Stimulated activated CD4-positive, alpha-beta T cell treated with anti-CD3 and anti-CD28 coated beads, Interleukin-2, amount 100 ng/mL, for 24 hours (primary cell): Measurements from ENCODE around the gene MAPK7.

Experiments used
- DNase-seq, 2 donors: peaks; one replicate each; pipeline ENCODE4 v3.0.0-alpha.2; 2020

MAPK7 gene

DNA sequence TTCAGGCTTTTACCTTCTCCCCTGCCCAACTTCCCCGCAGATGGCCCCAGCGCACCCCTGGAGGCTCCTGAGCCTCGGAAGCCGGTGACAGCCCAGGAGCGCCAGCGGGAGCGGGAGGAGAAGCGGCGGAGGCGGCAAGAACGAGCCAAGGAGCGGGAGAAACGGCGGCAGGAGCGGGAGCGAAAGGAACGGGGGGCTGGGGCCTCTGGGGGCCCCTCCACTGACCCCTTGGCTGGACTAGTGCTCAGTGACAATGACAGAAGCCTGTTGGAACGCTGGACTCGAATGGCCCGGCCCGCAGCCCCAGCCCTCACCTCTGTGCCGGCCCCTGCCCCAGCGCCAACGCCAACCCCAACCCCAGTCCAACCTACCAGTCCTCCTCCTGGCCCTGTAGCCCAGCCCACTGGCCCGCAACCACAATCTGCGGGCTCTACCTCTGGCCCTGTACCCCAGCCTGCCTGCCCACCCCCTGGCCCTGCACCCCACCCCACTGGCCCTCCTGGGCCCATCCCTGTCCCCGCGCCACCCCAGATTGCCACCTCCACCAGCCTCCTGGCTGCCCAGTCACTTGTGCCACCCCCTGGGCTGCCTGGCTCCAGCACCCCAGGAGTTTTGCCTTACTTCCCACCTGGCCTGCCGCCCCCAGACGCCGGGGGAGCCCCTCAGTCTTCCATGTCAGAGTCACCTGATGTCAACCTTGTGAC, 3.6 kb downstream of the MAPK7 start:
- DNase-seq: no peak

DNA sequence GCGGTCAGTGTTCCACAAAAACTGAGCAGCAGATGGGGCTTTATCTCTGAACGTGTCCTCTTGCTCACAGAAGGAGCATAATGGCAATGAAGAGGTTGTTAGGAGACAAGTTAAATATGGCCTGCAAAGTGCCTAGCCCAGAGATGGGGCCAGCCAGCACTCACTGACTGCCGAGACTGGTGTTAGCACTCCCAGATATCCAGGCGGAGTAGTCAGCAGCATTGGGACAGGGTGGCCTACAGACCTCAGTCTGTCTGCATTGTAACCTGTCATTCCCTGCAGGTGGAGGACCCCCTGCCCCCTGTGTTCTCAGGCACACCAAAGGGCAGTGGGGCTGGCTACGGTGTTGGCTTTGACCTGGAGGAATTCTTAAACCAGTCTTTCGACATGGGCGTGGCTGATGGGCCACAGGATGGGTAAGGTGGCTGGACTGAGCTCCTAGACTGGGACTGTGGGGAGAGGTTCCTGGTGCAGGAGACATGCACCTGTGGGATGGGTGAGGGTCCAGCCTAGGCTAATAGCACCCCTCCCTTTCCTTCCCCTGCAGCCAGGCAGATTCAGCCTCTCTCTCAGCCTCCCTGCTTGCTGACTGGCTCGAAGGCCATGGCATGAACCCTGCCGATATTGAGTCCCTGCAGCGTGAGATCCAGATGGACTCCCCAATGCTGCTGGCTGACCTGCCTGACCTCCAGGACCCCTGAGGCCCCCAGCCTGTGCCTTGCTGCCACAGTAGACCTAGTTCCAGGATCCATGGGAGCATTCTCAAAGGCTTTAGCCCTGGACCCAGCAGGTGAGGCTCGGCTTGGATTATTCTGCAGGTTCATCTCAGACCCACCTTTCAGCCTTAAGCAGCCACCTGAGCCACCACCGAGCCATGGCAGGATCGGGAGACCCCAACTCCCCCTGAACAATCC, 4.5 kb downstream of the MAPK7 start:
- DNase-seq: no peak

DNA sequence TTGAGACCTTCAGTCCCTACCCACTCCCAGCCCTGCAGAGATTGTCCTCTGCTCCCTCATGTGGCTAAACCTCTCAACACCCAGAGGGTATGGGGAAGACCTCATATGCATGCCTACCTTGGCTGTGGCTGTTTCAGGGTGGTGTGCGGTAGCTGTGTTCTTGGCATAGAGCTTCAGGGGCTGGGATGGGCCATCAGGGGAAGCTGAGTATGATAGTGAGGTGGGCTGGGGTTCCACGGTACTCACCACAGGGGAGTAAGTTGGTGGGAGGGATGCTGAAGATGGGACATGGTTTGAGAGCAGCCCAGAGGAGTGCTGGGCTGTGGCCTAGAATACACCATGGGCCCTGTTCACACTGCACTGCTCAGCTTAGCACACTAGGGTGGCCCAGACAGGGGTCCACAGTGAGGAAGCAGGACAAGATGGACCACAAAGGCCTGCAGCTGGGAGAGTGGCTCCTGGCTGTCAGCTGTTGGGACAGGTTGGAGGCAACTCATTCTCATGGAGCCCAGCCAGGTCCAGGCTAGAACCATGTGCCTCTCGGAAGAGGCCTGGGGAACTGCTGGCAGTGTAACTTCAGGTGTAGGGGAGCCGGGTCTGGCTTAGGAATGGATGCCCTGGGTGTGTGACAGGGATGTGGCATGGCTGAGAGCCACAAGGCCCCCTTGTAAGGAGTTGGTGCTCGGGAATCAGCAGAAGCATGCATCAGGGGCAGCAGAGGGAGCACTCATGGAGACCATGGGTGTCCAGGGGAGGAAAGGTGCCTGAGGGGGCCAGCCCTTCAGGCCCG, 5.6 kb downstream of the MAPK7 start:
- DNase-seq: no peak

DNA sequence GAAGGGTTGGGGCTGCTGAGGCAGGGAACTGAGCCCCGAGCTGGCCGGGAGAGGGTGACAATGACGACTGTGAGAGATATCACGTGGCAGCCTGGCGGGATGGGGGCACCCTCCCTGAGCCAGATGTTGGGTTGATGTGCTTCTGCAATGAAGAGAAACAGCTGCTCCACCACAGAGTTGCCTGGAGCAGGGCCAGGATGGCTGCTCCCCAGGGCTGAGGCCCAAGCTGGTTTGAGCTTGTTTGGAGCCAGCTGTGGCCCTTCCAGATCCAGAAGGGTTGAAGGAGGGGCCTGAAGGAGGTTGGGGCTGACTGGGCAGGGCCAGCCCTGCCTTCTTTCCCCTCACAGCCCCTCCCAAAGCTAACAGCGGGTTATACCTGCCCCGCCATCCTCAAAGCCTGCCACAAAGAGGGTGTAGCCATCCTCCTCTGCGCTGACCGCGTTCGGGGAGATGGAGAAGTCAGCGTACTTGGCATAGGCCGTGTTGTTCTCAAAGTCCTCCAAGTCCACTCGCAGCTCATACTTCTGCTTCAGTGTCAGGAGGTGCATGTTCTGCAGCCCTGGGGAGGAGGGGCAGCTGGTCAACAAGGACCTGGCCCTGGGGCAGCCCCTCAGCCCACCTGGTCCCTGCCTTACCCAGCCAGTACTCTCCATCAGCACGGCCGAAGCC, 6.6 kb downstream of the MAPK7 start:
- DNase-seq: no peak

DNA sequence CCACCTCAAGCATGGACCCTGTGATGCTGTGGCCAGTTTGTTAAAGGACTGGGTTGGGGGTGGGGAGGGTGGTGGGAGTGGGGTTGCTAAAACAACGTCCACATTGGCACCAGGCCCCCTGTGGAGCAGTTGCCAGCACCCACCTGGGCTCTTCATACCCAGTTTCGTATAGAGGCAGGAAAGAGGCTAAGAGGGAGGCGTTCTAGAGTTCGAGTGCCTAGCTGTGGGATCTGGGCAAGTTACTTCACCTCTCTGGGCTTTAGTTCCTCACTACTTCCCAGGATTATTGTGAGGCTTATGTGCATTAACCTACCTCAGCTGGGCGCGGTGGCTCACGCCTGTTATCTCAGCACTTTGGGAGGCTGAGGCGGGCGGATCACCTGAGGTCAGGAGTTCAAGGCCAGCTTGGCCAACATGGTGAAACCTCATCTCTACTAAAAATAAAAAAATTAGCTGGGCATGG, 7.3 kb downstream of the MAPK7 start:
- DNase-seq: no peak

DNA sequence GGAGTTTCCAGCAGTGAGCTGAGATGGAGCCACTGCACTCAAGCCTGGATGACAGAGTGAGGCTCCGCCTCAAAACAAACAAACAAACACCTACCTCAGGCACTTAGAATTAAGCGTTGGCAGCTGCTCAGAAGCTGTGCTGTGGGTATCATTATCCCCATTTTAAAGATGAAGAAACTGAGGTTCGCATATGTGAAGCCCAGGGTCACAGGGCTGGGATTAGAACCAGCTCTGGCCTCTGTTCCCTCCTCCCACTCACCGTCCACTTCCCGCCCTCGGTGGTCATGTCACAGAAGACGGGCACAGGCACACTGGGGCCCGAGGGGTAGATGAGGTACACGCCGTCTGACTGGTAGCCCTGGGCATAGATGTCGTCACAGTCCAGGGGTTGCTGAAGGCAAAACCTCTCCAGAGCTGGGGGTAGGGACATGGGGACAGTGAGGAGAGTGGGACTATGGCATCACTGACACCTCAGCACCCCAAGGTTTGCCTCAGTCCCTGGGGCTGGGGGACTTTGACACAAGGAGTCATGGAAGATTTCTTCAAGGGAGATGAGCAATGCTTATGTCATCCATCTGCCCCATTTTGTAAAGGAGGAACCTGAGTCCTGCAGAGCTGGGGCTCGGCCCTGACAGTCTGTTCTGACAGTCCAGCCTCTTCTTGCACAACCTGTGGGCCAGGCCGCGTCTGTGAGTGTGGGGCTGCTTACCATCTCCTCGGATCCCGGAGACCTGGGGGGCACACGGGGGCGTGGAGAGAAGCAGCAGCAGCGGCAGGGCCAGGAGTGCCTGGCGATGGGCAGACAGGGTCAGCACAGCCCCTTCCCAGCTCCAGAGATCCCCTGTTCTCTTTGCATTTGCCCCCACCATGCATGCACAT, 8.0 kb downstream of the MAPK7 start:
- no peak for DNase-seq

DNA sequence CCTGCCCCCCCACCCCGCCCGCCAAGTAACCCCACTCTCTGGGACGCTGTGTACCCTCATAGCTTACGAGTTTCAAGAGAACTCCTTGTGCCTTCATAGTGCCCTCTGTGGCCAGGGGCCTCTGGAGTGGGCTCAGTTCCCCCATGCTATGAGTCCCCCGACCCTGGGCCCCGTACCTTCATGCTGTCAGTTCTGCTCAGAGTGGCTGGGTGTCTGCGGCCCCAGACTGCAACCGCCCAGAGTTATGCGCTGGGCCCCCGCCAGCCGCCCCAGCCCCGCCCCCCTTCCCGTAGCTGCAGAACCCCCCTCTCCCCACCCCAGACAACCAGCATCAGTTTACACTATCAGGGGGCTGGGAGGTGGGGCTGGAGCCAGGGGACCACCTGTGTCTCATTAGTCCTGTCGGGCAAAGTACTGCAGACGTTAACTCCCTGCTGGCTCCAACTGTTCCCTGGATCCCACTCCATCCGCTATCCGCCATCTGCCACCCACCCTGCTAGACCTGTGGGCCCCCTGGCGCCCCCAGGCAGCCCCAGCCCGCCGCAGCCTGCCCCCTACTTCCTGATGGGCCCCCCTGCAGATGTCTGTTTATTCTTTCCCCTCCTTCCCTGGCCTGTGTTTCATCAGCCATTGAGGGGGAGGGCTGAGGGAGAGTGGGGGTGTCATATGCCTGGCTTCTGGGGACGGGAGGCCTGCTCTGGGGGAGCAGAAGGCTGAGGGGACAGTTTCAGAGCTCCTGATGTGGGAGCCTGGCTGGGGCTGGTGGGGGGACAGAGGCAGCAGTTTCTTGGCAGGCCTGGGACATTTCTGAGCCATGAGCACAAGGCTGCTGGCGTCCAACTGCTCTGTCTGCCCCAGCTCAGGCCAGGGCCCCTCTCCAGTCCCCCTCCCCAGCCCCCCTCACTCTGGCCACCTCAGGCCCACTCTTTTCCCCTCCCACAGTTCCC, 8.9 kb downstream of the MAPK7 start, which contains the start of gene MFAP4:
TSS of gene MFAP4 (minus strand) at position 217 of the 947 bp plus-strand sequence. CDS start at position 182, 35 bp downstream.
- no peak for DNase-seq

DNA sequence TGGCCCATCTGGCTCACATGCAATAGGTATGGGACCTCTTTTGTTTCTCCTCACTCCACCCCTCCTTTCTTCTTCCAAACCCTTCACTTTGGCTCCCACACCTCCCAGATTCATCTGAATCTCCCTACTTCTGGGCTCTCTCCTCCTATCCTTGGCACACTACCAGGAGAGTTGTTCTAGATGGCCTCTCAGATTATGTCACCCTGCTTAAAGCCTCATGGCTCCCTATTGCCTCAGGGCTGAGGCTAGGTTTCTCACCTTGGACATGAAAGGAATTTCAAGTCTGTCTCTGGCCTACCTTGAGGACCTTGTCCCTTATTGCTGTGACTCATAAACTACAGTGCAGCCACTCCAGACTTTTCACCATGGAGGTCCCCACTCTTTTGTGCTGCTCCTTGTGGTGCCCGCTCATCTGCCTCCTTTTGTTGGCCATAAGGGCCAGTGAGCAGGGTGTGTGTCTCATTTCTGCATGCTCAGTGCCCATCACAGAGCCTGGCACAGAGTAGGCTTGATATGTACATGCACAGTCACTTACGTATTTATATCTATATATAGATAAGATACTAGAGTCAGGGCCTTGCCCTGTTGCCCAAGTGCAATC, 9.7 kb downstream of the MAPK7 start:
- no peak for DNase-seq

DNA sequence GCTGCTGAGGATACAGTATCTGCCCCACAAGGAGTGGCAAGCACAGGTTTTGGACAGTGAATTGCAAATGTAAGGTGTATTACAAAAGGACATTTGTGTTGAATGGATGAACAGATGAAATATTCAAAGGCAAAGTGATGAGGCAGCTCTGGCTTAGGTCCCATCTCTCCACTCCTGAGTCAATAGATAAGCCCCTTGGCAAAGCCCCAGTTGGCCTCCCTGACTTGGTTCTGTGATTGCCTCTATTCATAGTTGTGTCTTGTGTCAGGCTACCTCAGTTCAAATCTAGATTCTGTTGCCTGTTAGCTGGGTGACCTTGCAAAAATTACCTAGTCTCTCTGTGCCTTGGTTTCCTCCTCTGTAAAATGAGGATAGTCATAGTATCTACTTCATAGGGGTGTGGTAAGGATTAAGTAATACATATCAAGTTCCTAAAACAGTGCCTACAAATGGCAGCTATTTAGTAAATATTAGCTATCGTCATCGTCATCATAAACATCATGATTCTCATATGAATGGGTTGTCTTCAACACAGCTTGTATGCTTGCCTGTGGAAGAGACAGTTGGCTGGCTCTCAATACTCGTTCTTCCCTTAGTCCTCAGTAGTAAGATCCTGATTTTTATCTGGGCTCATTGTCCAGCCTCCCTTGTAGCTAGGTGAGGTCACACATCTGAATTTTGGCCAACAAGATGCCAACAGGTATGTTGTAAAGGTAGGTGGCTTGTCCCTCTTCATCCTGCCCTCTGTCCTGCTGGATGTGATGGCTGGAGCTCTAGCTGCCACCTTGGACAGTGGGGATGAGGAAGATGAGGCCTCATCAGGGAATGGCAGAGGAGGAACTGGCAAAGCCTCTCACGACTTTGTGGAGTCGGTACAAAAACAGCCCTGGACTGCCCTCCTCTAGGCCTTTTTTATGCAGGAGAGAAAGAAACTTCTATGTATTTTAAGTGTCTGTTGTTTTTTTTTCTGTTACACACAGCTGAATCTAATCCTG, 10.8 kb downstream of the MAPK7 start:
- DNase-seq: no peak

DNA sequence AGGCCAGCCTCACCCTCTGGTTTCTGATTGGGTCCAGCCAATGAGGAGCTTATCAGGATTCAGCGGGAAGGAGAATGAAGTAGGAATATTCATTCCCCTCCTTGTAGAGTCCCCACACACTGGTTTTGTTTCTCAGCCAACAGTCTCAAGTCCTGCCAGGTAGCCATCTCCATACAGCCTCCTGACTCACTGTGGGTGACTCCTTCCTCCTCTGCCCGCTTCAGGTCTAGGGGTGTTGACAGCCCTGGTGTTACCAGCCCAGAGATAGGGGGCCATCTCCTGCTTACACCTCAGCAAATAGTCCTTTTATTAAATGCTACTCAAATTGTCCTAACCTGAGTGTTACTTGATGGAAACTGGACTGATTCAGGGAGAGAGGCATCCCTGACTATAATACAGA, 12.7 kb downstream of the MAPK7 start:
- no peak for DNase-seq

DNA sequence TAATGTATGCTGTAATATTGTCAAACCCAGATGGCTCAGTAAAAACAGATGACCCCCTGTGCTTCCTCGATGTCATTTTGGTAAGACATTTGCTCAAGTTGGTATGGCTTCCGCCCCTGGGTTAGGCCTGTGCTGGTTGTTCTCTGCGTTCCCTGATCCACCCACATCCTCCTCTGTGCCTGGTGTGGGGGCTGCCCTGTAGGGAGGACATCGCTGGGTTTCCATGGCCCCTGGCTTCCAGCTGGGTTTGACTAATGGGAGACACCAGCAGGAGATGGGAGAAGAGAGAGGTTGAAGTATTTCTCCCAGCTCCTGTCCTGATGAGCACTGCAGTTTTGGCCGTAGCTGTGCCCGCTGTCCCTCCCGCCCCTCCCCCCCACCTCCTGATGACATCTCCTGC, 13.1 kb downstream of the MAPK7 start:
- no peak for DNase-seq

DNA sequence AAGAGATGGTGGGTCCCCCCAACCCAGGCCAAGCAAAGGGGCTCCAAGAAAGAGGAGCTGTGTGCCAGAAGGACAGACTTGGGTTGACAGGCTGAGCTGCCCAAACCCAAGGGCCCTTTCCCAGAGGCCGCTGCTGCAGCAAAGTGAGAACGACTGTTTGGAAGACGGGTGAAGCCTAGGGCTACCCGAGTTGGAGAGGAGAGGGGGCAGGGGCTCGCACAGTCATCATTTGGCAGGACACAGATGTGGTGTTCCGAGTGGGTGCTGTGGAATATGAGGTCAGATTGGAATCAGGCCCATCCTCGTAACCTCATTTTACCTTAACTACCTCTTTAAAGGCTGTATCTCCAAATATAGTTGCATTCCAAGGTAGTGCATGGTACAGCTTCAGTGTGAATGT, 14.0 kb downstream of the MAPK7 start:
- DNase-seq: no peak

DNA sequence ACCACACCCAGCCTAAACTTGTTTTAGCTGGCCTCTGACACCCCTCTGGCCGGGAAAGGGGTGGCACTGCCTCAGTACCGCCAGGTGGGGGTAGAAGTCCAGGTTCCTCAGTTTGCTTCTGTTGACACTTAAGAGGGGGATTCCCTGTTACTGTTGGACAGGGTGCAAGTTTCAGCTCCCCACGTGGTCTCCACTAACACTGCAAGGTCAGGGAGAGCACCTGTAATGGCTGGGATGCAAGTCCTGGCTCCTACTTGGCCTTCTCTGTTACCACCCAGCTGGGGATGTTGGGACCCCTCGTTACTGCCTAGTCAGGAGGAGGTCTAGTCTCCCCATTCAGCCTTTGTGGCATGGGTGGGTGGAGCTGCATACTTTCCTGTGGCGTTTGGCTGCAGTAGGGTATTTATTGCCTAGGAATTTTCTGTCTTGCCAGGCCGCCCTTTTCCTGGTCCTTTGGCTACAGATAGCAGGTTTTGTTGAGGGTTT, 19.3 kb downstream of the MAPK7 start:
- DNase-seq: no peak

DNA sequence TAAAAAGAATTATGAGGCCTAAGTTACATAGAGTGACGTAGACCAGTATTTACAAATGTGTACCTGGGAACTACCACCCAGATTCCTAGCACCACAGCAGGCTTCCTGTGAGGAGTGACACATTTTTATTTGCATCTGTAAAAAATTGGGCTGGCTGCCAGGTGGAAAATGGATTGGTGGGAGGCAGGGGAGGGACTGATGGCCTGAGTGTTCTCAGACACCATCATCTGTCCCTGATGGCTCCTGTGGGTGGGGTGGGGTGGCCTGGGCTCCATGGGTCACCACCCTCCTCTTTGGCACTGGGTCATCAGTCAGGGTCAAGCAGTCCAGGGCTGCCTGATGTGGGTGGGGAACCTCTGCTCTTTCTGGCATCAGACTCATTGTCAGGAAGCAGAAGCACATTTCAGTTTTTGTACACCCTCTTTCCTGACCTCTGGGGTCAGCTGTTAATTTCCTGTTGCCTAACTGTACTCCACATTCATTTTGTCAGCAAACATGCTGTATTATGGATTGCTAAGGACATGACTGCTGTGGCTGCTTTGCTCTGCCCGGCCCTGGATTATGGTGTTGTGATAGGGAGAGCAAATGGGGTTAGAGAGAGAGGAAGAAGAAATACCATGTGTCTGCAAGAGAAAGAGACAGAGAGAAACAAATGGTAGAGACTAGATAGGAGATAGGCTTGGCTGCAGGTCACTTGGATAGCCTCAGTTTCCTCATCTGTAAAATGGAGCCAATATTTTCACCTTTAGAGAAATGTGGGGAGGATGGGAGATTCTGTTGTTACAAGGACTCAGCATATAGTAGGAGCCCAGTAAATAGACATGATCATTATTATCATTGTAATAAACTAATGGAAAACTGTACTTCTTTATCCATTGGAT, 20.2 kb downstream of the MAPK7 start:
- DNase-seq: no peak

DNA sequence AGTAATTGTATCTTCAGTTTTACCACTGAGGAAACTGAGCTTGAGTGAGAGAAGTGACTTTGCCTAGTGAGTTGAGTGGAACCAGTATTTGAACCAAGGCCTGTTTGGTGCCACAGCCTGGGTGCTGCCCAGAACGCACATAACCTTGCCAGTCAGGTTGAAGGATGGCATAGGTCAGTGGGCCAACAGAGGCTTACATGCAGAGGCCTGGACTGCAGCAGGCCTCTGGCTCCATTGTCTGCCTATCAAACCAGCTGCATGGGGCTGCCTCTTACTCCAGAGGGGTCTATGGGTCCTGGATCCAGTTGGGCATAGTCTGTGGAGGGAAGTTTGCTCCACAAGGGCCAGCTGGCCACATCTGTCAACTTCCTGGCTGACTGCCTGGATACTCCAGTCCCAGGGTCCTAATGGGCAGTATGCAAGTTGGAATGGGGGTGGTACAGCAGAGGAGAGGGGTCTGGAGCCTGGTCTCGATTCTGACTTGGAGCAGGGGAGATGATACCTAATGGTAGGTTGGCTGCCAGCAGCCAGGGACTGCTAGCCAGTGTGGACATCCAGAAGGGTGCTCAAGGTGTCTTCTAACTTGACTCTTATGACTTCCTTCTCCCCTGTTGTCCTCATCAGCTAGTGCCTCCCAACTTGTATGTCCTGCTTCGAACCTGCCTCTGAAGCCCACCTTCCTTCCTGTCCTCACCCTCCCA, 21.6 kb downstream of the MAPK7 start:
- no peak for DNase-seq

DNA sequence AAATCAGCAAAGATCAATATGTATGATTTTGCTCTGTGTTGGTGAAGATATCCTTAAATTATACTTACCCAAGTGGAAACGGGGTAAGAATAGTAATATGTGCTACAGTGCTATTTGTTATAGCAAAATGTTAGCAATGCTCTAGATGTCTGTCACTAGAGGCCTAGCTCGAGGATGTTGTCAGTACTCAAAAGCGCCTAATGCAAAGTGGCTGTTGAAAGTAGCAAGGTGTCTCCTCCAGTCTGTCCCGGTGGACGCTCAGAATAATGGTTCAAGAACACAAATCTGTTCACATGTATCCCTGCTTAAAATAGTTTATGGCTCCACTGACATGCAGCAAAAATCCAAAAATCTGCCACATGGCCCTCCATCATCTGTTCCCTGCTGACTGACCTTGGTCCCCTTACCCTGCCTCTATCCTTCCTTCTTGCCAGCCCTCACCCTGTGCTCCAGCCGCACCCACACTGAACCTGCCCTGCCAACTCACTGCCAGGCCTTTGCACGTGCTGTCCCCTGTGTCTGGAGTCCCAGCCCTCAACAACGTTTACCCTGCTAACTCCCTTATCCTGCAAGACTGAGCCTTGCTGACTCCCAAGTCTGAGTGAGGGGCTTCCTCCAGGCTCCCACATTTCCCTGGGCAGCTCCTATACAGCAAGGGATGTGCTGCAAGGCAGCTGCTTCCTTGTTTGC, 23.2 kb downstream of the MAPK7 start:
- no peak for DNase-seq
